ENCODE measurements around the gene SH3GL2. TPM values are rescaled to one million over a fixed set of nuclear protein-coding genes. Genes with fewer than 3 reads are reported as not detected.

Gene SH3GL2
- total and polyA plus RNA-seq, 9 of the 15 experiments (the other 6 are each of a cell fraction or from before 2014, with no cell fraction given), result not detected

DNA sequence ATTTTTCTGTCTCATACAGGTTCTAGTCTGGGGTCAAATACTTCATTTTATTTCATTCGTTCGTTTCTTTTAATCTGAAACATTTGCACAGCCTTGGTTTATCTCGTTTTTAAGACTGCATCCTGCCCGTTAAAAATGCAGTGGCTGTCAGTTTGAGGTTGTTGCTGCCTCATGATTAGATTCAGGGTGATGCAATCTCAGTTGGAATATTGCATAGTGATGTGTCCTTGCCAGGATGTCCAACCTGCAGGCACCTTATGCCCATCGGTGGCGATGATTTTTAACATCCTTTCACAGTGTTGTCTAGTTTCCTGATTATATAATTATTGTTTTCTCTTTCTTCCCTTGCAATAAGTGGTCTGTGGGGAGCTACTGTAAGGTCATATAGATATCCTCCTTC is 45.1 kb downstream of the SH3GL2 start:
- CTCF ChIA-PET (ENCODE audit: low intra/inter-chr PET ratio), result no interaction called here
- no peak for ATAC-seq
- 6% methylated on average over 6 of the region's 6 CpGs for WGBS (ENCODE audit: insufficient coverage, low coverage, missing lambda C conversion rate)

GRCh38 chr9:17624571-17624970 is 45.7 kb downstream of the SH3GL2 start:
- no peaks in the 10 kb centered on the region for H3K9me1 ChIP-seq (ENCODE audit: control insufficient read depth, insufficient read depth, low read length)
- DNase-seq (ENCODE audit: extremely low read depth in 1 of 4, low spot score in 3 of 4), result no peak
- in situ Hi-C loops (cut with MboI) (no loop called here), intact Hi-C loops (cut with micrococcal nuclease) (no loop called here)
- H2AFZ ChIP-seq (ENCODE audit: low read depth, low read length), result no peak overlapping the region
- H3K9ac ChIP-seq (ENCODE audit: insufficient read depth in 1 of 2, low read depth in 2 of 2, low read length in 2 of 2), result no peak overlapping the region
- H3K79me2 ChIP-seq (ENCODE audit: control insufficient read depth, insufficient read depth, low read length), result no peaks in the 10 kb centered on the region
- H3K36me3 ChIP-seq (ENCODE audit: control insufficient read depth, insufficient read depth, low read length), result no peaks in the 10 kb centered on the region
- H3K27ac ChIP-seq (ENCODE audit: extremely low read depth, low read depth, low read length), result no peak overlapping the region
- no peak for FAIRE-seq
- ChIA-PET POLR2A (no interaction called here), CTCF (ENCODE audit: low intra/inter-chr PET ratio) (no interaction called here)
- H3K4me3 ChIP-seq, result no peak overlapping the region
- H3K27me3 ChIP-seq (ENCODE audit: control insufficient read depth in 2 of 2, insufficient read depth in 2 of 2, low read length in 2 of 2), result no peaks in the 10 kb centered on the region
- no peaks in the 10 kb centered on the region for H3K9me3 ChIP-seq (replicated peaks; ENCODE audit: control insufficient read depth, insufficient read depth, low read depth, low read length)
- no peaks in the 10 kb centered on the region for H4K20me1 ChIP-seq (replicated peaks; ENCODE audit: control insufficient read depth, insufficient read depth, low read length)
- no peak overlapping the region for H3K4me2 ChIP-seq (ENCODE audit: insufficient read depth, low read length)
- no peaks in the 10 kb centered on the region for H3K4me1 ChIP-seq (replicated peaks in 1 of 2; ENCODE audit: control insufficient read depth in 2 of 2, insufficient read depth in 2 of 2, low read length in 2 of 2)
- no TSS peak for BruUV-seq (replicated peaks)
- no peak for ATAC-seq
- TF ChIP-seq HBP1 (CRISPR knock-in tag; IDR thresholded peaks at IDR 0.05) (no peak), BRD9 (IDR thresholded peaks at IDR 0.05; ENCODE audit: low read depth, partially characterized antibody) (no peak), ZMIZ1 (IDR thresholded peaks at IDR 0.05; ENCODE audit: low read depth in 2 of 2, low read length in 2 of 2) (no peak), ZBTB17 (CRISPR knock-in tag; IDR thresholded peaks at IDR 0.05) (no peak), SMARCB1 (IDR thresholded peaks at IDR 0.05; ENCODE audit: insufficient read length, low read depth) (no peak), CREB1 (IDR thresholded peaks at IDR 0.05) (no peak), CREB1 (CRISPR knock-in tag; IDR thresholded peaks at IDR 0.05) (no peak), TCF7L2 (IDR thresholded peaks at IDR 0.05; ENCODE audit: low read depth, low read length) (no peak), KHSRP (IDR thresholded peaks at IDR 0.05) (no peak)

More for the DNA sequence above, 45.1 kb downstream of the SH3GL2 start:
- H3K27ac ChIP-seq (ENCODE audit: extremely low read depth, low read depth, low read length), result no peak overlapping the region
- no peak overlapping the region for H3K4me2 ChIP-seq (ENCODE audit: insufficient read depth, low read length)
- no peaks in the 10 kb centered on the region for H3K27me3 ChIP-seq (ENCODE audit: control insufficient read depth in 2 of 2, insufficient read depth in 2 of 2, low read length in 2 of 2)
- no peaks in the 10 kb centered on the region for H4K20me1 ChIP-seq (replicated peaks; ENCODE audit: control insufficient read depth, insufficient read depth, low read length)
- H3K9ac ChIP-seq (ENCODE audit: insufficient read depth in 1 of 2, low read depth in 2 of 2, low read length in 2 of 2), result no peak overlapping the region
- in situ Hi-C loops (cut with MboI) (no loop called here), intact Hi-C loops (cut with micrococcal nuclease) (no loop called here)
- no peak overlapping the region for H2AFZ ChIP-seq (ENCODE audit: low read depth, low read length)
- no peak for TF ChIP-seq PTTG1 (tag; IDR thresholded peaks at IDR 0.05; ENCODE audit: low read depth)
- no peak for TF ChIP-seq HOXB6 (CRISPR knock-in tag; IDR thresholded peaks at IDR 0.05; ENCODE audit: borderline replicate concordance)
- TF ChIP-seq SMAD1 (IDR thresholded peaks at IDR 0.05; ENCODE audit: low read depth, low read length, partially characterized antibody), result no peak
- no peak for TF ChIP-seq NCOA6 (IDR thresholded peaks at IDR 0.05)
- TF ChIP-seq NFRKB (IDR thresholded peaks at IDR 0.05; ENCODE audit: low read depth), result no peak
- DNase-seq (ENCODE audit: extremely low read depth in 1 of 4, low spot score in 3 of 4), result no peak
- no peak overlapping the region for H3K4me3 ChIP-seq
- H3K9me3 ChIP-seq (replicated peaks; ENCODE audit: control insufficient read depth, insufficient read depth, low read depth, low read length), result no peaks in the 10 kb centered on the region
- no peaks in the 10 kb centered on the region for H3K4me1 ChIP-seq (replicated peaks in 1 of 2; ENCODE audit: control insufficient read depth in 2 of 2, insufficient read depth in 2 of 2, low read length in 2 of 2)
- no peak for FAIRE-seq
- POLR2A ChIA-PET, result no interaction called here
- no peaks in the 10 kb centered on the region for H3K9me1 ChIP-seq (ENCODE audit: control insufficient read depth, insufficient read depth, low read length)
- no peaks in the 10 kb centered on the region for H3K79me2 ChIP-seq (ENCODE audit: control insufficient read depth, insufficient read depth, low read length)
- no TSS peak for BruUV-seq (replicated peaks)
- no peaks in the 10 kb centered on the region for H3K36me3 ChIP-seq (ENCODE audit: control insufficient read depth, insufficient read depth, low read length)
